Karpas-422 (cell line): ENCODE measurements around the gene GNAT1. TPM values are rescaled to one million over a fixed set of nuclear protein-coding genes. Genes with fewer than 3 reads are reported as not detected.

Experiments used
- DNase-seq: peaks from one replicate; pipeline ENCODE4 v3.0.0-alpha.2; 2015
- H2AFZ ChIP-seq: fragments of 200-600 bp; sonication (generic); 2 replicates; pipeline ENCODE4 v1.6.1; 2014; ENCODE audit warnings: antibody characterized with exemption, low read length, mixed read lengths
- H3K27ac ChIP-seq: fragments of 200-600 bp; sonication (generic); 2 replicates; pipeline ENCODE4 v1.5.1; 2014; ENCODE audit warnings: mild to moderate bottlenecking, low read length, moderate library complexity
- H3K27me3 ChIP-seq: fragments of 200-600 bp; sonication (generic); 2 replicates; pipeline ENCODE4 v1.6.1; 2014; ENCODE audit warnings: low read length, mixed read lengths
- H3K36me3 ChIP-seq: fragments of 200-600 bp; sonication (generic); 2 replicates; pipeline ENCODE4 v1.6.1; 2014; ENCODE audit warnings: low read length, mixed read lengths; ENCODE audit not compliant: insufficient read depth
- H3K4me1 ChIP-seq: fragments of 200-600 bp; sonication (generic); 2 replicates; pipeline ENCODE4 v1.6.1; 2014; ENCODE audit warnings: mild to moderate bottlenecking, low read length, mixed read lengths
- H3K4me2 ChIP-seq: fragments of 200-600 bp; sonication (generic); 2 replicates; pipeline ENCODE4 v1.6.1; 2014; ENCODE audit warnings: low read length, low read depth, mild to moderate bottlenecking; ENCODE audit not compliant: poor library complexity, severe bottlenecking
- H3K4me3 ChIP-seq: fragments of 200-600 bp; sonication (generic); 2 replicates; pipeline ENCODE4 v1.5.1; 2014; ENCODE audit warnings: mild to moderate bottlenecking, antibody characterized with exemption, low read length, mixed read lengths
- H3K79me2 ChIP-seq: fragments of 200-600 bp; sonication (generic); 2 replicates; pipeline ENCODE4 v1.6.1; 2014; ENCODE audit warnings: mild to moderate bottlenecking, low read length, mixed read lengths
- H3K9ac ChIP-seq: fragments of 200-600 bp; sonication (generic); 2 replicates; pipeline ENCODE4 v1.6.0; 2014; ENCODE audit warnings: low read length
- H3K9me2 ChIP-seq: fragments of 200-600 bp; sonication (generic), shearing (Covaris generic); replicated peaks from 2 replicates; pipeline ENCODE4 v1.6.0; 2014; ENCODE audit warnings: mild to moderate bottlenecking, low read length, moderate library complexity; ENCODE audit not compliant: insufficient read depth
- H3K9me3 ChIP-seq: fragments of 300-700, 200-600 bp; sonication (generic); 2 replicates; pipeline ENCODE4 v1.6.1; 2014; ENCODE audit warnings: low read length, mixed read lengths
- H4K20me1 ChIP-seq: fragments of 200-600 bp; sonication (generic); 2 replicates; pipeline ENCODE4 v1.6.1; 2014; ENCODE audit warnings: mild to moderate bottlenecking, antibody characterized with exemption, low read length, low read depth; ENCODE audit not compliant: insufficient read depth
- total RNA-seq: library from RNA; depleted of rRNA; stranded (reverse); fragments of >200 nt; shearing (Covaris generic); gene quantifications from 2 replicates; pipeline ENCODE4 v1.2.3, GENCODE V29; 2014; ENCODE audit warnings: low replicate concordance

GNAT1 gene
- total RNA-seq, 1 experiment from 2014 or later = not detected

GRCh38 chr3:50195501-50196252 is 4.3 kb downstream of the GNAT1 start:
- H2AFZ ChIP-seq = no peak overlapping the region
- H3K79me2 ChIP-seq = no peaks in the 10 kb centered on the region
- peaks cover 5% of the 10 kb centered on the region; the same call in 1 of the 2 replicates for H3K4me1 ChIP-seq
- H3K27me3 ChIP-seq = no peaks in the 10 kb centered on the region
- no peak overlapping the region for H3K4me3 ChIP-seq
- no peak overlapping the region for H3K4me2 ChIP-seq
- 0 out of 2 replicates have a peak, but pooled peaks cover 7% of the 10 kb centered on the region for H4K20me1 ChIP-seq
- no peaks in the 10 kb centered on the region for H3K9me2 ChIP-seq
- H3K9ac ChIP-seq = no peak overlapping the region
- H3K9me3 ChIP-seq = no peaks in the 10 kb centered on the region
- H3K36me3 ChIP-seq = no peaks in the 10 kb centered on the region
- no peak for DNase-seq
- no peak overlapping the region for H3K27ac ChIP-seq

GRCh38 chr3:50196253-50196801 is 4.9 kb downstream of the GNAT1 start:
- Histone ChIP-seq H2AFZ (no peak overlapping the region), H3K9me2 (no peaks in the 10 kb centered on the region), H3K9me3 (no peaks in the 10 kb centered on the region), H4K20me1 (0 out of 2 replicates have a peak, but pooled peaks cover 7% of the 10 kb centered on the region), H3K36me3 (no peaks in the 10 kb centered on the region), H3K27me3 (no peaks in the 10 kb centered on the region), H3K4me2 (no peak overlapping the region), H3K9ac (no peak overlapping the region), H3K4me1 (no peaks in the 10 kb centered on the region), H3K79me2 (no peaks in the 10 kb centered on the region), H3K4me3 (no peak overlapping the region), H3K27ac (no peak overlapping the region)
- DNase-seq = no peak

GRCh38 chr3:50201573-50202315 is 10.3 kb downstream of the GNAT1 start:
- H3K27ac ChIP-seq = no peak overlapping the region
- DNase-seq = no peak
- no peaks in the 10 kb centered on the region for H3K4me1 ChIP-seq
- no peaks in the 10 kb centered on the region for H3K9me3 ChIP-seq
- H3K36me3 ChIP-seq = no peaks in the 10 kb centered on the region
- H3K4me3 ChIP-seq = no peak overlapping the region
- no peak overlapping the region for H3K4me2 ChIP-seq
- no peaks in the 10 kb centered on the region for H3K9me2 ChIP-seq
- no peaks in the 10 kb centered on the region for H4K20me1 ChIP-seq
- H3K79me2 ChIP-seq = no peaks in the 10 kb centered on the region
- H3K27me3 ChIP-seq = no peaks in the 10 kb centered on the region
- H2AFZ ChIP-seq = no peak overlapping the region
- H3K9ac ChIP-seq = no peak overlapping the region

- Histone ChIP-seq H3K9me3 (no peaks in the 10 kb centered on the region), H2AFZ (no peak overlapping the region), H3K27me3 (no peaks in the 10 kb centered on the region), H4K20me1 (no peaks in the 10 kb centered on the region), H3K4me2 (no peak overlapping the region), H3K9me2 (no peaks in the 10 kb centered on the region), H3K79me2 (no peaks in the 10 kb centered on the region), H3K27ac (no peak overlapping the region), H3K9ac (no peak overlapping the region), H3K36me3 (no peaks in the 10 kb centered on the region), H3K4me3 (no peak overlapping the region), H3K4me1 (no peaks in the 10 kb centered on the region)
- no peak for DNase-seq
Observed at GRCh38 chr3:50202353-50203112, 11.1 kb downstream of the GNAT1 start.

GRCh38 chr3:50203113-50203808 is 11.9 kb downstream of the GNAT1 start:
- Histone ChIP-seq H3K4me2 (no peak overlapping the region), H3K36me3 (no peaks in the 10 kb centered on the region), H4K20me1 (no peaks in the 10 kb centered on the region), H3K4me1 (no peaks in the 10 kb centered on the region), H3K9me2 (no peaks in the 10 kb centered on the region), H3K79me2 (no peaks in the 10 kb centered on the region), H3K9ac (no peak overlapping the region), H3K27me3 (no peaks in the 10 kb centered on the region), H3K9me3 (no peaks in the 10 kb centered on the region), H2AFZ (no peak overlapping the region), H3K27ac (no peak overlapping the region), H3K4me3 (no peak overlapping the region)
- no peak for DNase-seq

- H3K4me3 ChIP-seq = no peak overlapping the region
- no peaks in the 10 kb centered on the region for H3K27me3 ChIP-seq
- H3K79me2 ChIP-seq = no peaks in the 10 kb centered on the region
Observed at GRCh38 chr3:50203809-50204803, 12.7 kb downstream of the GNAT1 start.

GRCh38 chr3:50204804-50205412 is 13.5 kb downstream of the GNAT1 start, which contains the start of gene SLC38A3:
Gene SLC38A3, plus strand, starts transcription at chr3:50205271. Its CDS starts 8,929 bp downstream, at chr3:50214200.
- H3K27me3 ChIP-seq = no peaks in the 10 kb centered on the region
- no peak within 1 kb of the TSS for H2AFZ ChIP-seq
- H3K4me2 ChIP-seq = no peak within 1 kb of the TSS

More at GRCh38 chr3:50203809-50204803, 12.7 kb downstream of the GNAT1 start:
- Histone ChIP-seq H3K9me2 (no peaks in the 10 kb centered on the region), H2AFZ (no peak overlapping the region), H3K36me3 (no peaks in the 10 kb centered on the region), H3K9ac (no peak overlapping the region), H3K27ac (no peak overlapping the region), H3K4me1 (no peaks in the 10 kb centered on the region), H3K4me2 (no peak overlapping the region), H3K9me3 (no peaks in the 10 kb centered on the region), H4K20me1 (no peaks in the 10 kb centered on the region)
- no peak for DNase-seq

More at GRCh38 chr3:50204804-50205412, 13.5 kb downstream of the GNAT1 start, which contains the start of gene SLC38A3:
- H3K79me2 ChIP-seq = no peaks in the 10 kb centered on the region
- no peak within 1 kb of the TSS for H3K27ac ChIP-seq
- H4K20me1 ChIP-seq = no peaks in the 10 kb centered on the region
- no peaks in the 10 kb centered on the region for H3K36me3 ChIP-seq
- H3K9me3 ChIP-seq = no peaks in the 10 kb centered on the region
- no peak within 1 kb of the TSS for H3K4me3 ChIP-seq
- H3K9me2 ChIP-seq = no peaks in the 10 kb centered on the region
- DNase-seq = no peak
- no peak within 1 kb of the TSS for H3K9ac ChIP-seq
- no peaks in the 10 kb centered on the region for H3K4me1 ChIP-seq
